Measurements from ENCODE around the gene CLSTN1. TPM values are rescaled to one million over a fixed set of nuclear protein-coding genes. Genes with fewer than 3 reads are reported as not detected.
"Not testable (repeated sequence)": the region's sequence is repeated elsewhere in the genome, so short reads cannot be mapped to it uniquely, and the experiment has no call there.

The CLSTN1 gene
- total RNA-seq, 2 donors from 2014 or later: 41.7 to 55.5 TPM

DNA sequence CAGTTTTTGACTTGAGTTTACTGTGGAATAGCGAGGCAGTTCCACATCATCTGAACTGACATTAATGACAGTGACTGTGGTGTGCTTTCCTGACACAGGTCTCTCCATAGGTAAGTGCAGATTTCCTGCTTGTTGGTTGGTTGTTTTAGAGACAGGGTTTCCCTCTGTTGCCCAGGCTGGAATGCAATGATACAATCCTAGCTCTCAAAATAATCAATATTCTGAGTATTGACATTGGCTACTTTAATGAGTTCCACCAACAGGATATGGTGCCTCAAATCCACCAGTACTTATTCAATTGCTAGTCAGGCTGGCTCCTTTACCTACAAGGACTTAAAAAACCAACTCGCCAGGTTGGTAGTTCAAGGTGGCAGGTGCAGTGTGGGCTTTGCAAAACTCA is 63.8 kb downstream of the CLSTN1 start:
- no peak for ATAC-seq (replicated peaks)
- H3K4me1 Mint-ChIP-seq: peaks cover 10% of the 10 kb centered on the region
- H3K36me3 Mint-ChIP-seq (ENCODE audit: low read depth): peaks cover 28% of the 10 kb centered on the region

DNA sequence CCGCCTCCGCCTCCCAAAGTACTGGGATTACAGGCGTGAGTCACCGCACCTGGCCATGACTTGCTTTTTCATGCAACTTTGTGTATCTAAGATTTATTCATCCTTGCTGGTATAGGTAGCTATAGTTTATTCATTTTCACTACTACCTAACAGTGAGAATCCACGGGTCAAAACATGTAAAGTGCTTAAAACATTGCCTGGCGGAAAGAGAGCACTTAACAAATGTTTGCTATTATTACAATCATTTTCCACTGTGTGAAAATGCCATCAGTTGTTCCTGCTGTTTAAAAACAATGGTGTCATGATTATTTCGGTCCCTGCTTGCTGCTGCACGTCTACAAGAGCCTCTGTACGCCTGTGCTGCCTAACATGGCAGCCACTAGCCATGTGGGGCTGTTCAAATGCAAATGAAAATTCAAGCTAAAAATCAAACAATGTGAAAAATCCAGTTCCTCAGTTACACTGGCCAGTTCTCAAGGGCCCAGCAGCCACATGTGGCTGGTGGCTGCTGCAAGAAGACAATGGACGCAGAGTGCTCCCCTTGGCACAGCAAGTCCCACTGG is 65.1 kb downstream of the CLSTN1 start:
- H3K27ac Mint-ChIP-seq: no peak overlapping the region
- H3K27me3 Mint-ChIP-seq: no peaks in the 10 kb centered on the region
- no peaks in the 10 kb centered on the region for H3K9me3 Mint-ChIP-seq
- peaks cover 10% of the 10 kb centered on the region for H3K4me1 Mint-ChIP-seq
- ATAC-seq (replicated peaks): no peak
- H3K36me3 Mint-ChIP-seq (ENCODE audit: low read depth): peaks cover 36% of the 10 kb centered on the region
- H3K4me3 Mint-ChIP-seq: no peak overlapping the region

More for the DNA sequence above, 63.8 kb downstream of the CLSTN1 start:
- Mint-ChIP-seq H3K27me3 (no peaks in the 10 kb centered on the region), H3K9me3 (no peaks in the 10 kb centered on the region), H3K4me3 (no peak overlapping the region), H3K27ac (no peak overlapping the region)

DNA sequence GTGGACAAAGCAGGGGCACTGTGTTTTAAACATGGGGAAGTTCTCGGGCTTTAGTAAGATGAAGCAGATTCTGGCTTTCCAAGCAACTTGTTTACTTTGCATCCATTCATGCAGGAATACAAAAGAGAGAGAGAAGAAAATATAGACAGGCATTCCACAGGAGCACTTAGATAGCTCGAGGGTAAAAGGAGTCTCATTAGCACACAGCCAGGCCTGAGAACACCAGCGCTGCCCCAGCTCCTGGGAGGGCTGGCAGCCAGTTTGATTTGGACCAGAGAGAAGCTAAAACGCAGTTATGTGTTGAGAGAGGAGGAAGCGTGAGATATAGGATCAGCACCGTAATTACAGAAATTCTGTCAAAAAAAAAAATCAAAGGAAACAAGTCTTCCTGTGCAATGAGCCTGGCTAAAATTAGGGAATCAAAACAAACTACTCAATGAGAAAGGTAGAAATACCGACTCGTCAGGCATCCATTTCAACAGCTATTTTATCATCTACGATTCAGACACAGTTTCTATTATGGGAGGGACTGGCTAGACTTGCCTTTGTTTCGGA is 68.2 kb downstream of the CLSTN1 start:
- Mint-ChIP-seq H3K9me3 (no peaks in the 10 kb centered on the region), H3K4me1 (peaks cover 10% of the 10 kb centered on the region), H3K27me3 (no peaks in the 10 kb centered on the region), H3K36me3 (ENCODE audit: low read depth) (peaks cover 48% of the 10 kb centered on the region), H3K27ac (peak overlapping the region; percentile 79), H3K4me3 (no peak overlapping the region)
- no peak for ATAC-seq (replicated peaks)

DNA sequence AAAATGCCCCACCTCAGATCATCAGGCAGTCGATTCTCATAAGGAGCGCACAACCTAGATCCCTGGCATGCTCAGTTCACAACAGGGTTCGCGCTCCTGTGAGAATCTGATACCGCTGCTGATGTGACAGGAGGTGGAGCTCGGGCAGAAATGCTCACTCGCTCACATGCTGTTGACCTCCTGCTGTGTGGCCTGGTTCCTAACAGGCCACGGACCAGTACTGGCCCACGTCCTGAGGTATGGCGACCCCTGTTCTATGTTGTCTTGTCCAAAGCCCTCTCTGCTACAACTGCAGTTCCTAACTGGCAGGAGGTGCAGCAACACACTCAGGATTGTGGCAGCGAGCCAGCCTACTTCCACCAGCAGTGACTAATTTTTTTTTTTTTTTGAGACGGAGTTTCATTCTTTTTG is 70.6 kb downstream of the CLSTN1 start:
- ATAC-seq (replicated peaks): no peak
- Mint-ChIP-seq H3K27me3 (no peaks in the 10 kb centered on the region), H3K4me1 (peaks cover 7% of the 10 kb centered on the region), H3K36me3 (ENCODE audit: low read depth) (peaks cover 72% of the 10 kb centered on the region), H3K4me3 (no peak overlapping the region), H3K27ac (no peak overlapping the region), H3K9me3 (no peaks in the 10 kb centered on the region)

DNA sequence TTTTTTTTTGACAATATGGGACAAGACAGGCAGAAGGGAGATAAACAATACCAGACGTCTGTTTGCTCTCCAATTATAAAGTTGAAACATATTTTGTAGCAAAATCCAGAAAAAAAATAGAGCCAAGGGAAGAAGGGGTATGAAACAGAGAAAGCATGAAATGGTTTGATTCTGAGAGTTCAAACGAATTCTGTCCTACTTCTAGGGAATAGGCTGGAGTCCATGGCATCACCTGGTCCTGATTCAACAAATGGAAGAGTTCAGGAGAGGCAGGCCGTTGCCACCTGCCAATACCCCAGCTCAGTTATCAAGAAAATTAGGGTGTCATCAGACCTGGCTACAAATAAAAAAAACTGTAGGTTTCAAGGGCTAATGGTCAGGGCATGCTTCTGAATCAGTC is 71.8 kb downstream of the CLSTN1 start:
- Mint-ChIP-seq H3K4me3 (no peak overlapping the region), H3K36me3 (ENCODE audit: low read depth) (peaks cover 81% of the 10 kb centered on the region), H3K27ac (peak overlapping the region; percentile 69), H3K9me3 (no peaks in the 10 kb centered on the region), H3K27me3 (no peaks in the 10 kb centered on the region), H3K4me1 (peaks cover 7% of the 10 kb centered on the region)
- ATAC-seq (replicated peaks): no peak

DNA sequence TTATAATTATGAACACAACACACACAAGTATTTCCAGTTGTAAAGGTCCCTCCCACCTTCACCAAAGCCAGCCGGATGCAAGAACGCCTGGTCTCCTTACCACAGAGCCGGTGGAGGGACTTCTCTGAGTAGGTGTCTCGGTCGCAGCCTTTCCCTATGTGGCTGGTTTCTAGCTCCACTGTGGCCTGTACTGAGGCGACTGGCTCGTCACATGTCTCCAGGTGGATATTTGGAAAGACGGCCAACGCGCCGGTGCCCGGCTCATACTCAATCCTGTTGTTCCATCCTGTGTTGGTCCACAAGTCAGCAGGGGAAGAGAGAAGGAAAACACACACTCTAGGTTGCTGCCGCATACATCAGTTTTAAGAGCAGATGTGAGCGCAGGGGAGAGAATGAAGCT is 74.4 kb downstream of the CLSTN1 start:
- Mint-ChIP-seq H3K4me3 (no peak overlapping the region), H3K9me3 (no peaks in the 10 kb centered on the region), H3K36me3 (ENCODE audit: low read depth) (peaks cover 83% of the 10 kb centered on the region), H3K27me3 (no peaks in the 10 kb centered on the region), H3K4me1 (no peaks in the 10 kb centered on the region), H3K27ac (no peak overlapping the region)
- ATAC-seq (replicated peaks): no peak

DNA sequence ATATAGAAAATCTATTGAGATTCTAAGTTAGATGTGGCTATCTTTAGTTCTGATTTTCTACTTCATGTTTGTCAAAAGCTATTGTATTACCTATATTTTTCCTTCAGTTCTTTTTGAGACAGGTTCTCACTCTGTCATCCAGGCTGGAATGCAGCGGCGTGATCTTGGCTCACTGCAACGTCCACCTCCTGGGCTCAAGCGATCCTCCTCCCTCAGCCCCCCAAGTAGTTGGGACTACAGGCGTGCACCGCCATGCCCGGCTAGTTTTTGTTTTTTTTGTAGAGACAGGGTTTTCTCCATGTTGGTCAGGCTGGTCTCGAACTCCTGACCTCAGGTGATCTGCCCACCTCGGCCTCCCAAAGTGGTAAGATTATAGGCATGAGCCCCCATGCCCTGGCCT is 75.4 kb downstream of the CLSTN1 start:
- Mint-ChIP-seq H3K27ac (peak overlapping the region; percentile 39), H3K36me3 (ENCODE audit: low read depth) (peaks cover 83% of the 10 kb centered on the region)
- ATAC-seq (replicated peaks); H3K9me3 Mint-ChIP-seq; H3K27me3 Mint-ChIP-seq; H3K4me3 Mint-ChIP-seq; H3K4me1 Mint-ChIP-seq: not testable (repeated sequence)

DNA sequence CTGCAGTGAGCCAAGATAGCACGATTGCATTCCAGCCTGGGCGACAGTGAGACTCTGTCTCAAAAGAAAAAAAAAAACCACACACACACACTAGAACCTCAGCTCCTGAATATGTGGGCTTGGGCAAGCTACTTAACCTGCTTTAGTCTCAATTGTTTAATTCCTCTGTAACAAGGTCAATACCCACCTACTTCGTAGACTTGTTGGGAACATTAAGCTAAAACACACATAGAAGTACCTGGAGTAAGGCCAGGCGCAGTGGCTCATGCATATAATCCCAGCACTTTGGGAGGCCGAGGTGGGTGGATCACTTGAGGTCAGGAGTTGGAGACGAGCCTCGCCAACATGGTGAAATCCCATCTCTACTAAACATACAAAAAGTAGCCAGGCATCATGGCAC is 77.1 kb downstream of the CLSTN1 start:
- Mint-ChIP-seq H3K9me3 (no peaks in the 10 kb centered on the region), H3K4me1 (no peaks in the 10 kb centered on the region), H3K27ac (no peak overlapping the region), H3K27me3 (no peaks in the 10 kb centered on the region), H3K36me3 (ENCODE audit: low read depth) (peaks cover 87% of the 10 kb centered on the region), H3K4me3 (no peak overlapping the region)
- no peak for ATAC-seq (replicated peaks)

DNA sequence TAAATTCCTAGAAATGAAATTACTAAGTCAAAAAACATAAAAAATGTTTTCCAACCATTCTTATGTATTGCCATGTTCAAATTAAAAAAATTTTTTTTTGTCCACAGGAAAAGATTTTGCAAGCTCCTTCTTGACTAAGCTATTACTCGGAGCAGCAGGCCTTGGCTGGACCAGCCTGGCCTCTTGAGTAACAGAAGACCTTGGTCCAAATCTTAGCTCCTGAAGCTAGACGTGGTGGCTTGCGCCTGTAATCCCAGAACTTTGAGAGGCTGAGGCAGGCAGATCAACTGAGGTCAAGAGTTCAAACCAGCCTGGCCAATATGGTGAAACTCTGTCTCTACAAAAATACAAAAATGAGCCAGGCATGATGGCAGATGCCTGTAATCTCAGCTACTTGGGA is 77.6 kb downstream of the CLSTN1 start:
- Mint-ChIP-seq H3K27me3 (no peaks in the 10 kb centered on the region), H3K4me3 (no peak overlapping the region), H3K4me1 (no peaks in the 10 kb centered on the region), H3K36me3 (ENCODE audit: low read depth) (peaks cover 87% of the 10 kb centered on the region), H3K9me3 (no peaks in the 10 kb centered on the region), H3K27ac (no peak overlapping the region)
- ATAC-seq (replicated peaks): no peak

DNA sequence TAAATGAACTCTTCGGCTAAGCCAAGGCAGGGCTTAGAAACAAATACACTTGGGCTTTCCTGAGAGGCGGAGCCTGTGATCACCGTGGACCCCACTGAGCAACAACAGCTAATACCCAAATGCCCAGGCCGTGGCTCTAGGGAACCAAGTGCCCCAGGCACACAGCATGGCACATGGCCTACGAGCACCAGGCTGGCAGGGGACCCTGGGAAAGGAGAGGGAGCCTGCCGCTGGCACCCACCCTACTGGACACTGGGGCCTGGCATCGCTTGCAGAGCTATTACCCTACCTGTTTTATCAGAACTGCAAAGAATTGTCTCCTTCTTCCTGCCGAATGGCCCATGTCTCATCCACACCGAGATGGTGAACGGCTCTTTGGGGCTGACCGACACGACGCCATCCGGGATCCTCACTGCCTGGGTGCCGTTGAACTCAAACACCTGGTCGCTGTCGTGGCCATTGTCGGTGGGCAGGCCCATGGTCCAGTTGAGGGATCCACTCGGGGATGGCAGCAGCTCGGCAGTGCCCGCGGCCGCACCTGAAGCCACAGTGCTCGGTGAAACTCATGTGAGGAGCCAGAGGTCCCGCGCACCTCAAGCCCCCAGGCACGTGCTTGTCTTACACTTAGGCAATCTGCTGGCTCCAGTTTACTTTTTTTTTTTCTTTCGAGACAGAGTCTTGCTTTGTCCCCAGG is 79.5 kb downstream of the CLSTN1 start:
- ATAC-seq (replicated peaks): no peak
- no peaks in the 10 kb centered on the region for H3K9me3 Mint-ChIP-seq
- no peaks in the 10 kb centered on the region for H3K27me3 Mint-ChIP-seq
- peaks cover 82% of the 10 kb centered on the region for H3K36me3 Mint-ChIP-seq (ENCODE audit: low read depth)
- no peak overlapping the region for H3K4me3 Mint-ChIP-seq
- H3K27ac Mint-ChIP-seq: no peak overlapping the region
- H3K4me1 Mint-ChIP-seq: no peaks in the 10 kb centered on the region

DNA sequence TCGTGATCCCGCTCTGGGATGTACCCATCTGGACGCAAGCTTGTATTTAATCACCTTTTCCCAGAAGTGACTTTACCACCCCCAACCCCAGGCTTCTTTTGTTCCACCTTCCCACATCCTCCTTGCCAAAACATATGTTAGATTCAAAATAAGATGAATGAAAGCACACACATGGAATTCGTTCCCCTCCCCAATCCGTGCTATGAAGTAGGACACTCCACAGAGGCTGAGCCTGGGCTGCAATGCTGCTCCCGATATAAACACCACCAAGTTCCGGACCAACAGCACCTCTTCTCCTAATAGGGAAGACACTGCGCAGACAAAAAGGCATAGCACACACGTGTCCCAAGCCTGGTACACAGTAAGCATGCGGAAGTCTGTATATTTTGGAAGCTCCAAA is 86.1 kb downstream of the CLSTN1 start:
- ATAC-seq (replicated peaks): no peak
- Mint-ChIP-seq H3K36me3 (ENCODE audit: low read depth) (peaks cover 79% of the 10 kb centered on the region), H3K27me3 (no peaks in the 10 kb centered on the region), H3K9me3 (no peaks in the 10 kb centered on the region), H3K27ac (peak overlapping the region; percentile 24), H3K4me3 (no peak overlapping the region), H3K4me1 (peaks cover 3% of the 10 kb centered on the region)

DNA sequence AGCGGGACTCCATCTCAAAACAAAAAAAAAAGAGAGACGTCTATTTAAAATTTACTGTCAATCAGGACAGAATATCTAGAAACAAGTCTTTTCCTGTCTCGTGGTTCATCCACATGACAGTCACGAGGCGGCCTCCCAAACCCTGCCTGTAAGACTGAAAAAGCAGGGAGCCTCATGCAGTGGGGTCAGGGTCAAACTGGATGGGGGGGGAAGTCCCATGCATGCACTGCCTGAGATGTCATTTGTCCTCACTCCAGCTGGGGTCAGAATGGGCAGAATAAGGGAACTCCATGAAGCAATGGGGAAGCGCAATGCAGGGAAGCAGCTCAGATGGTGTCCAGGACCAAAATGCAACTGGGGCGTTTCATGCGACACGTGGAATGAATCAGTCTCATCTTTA is 86.7 kb downstream of the CLSTN1 start:
- H3K4me1 Mint-ChIP-seq: peaks cover 4% of the 10 kb centered on the region
- H3K9me3 Mint-ChIP-seq: no peaks in the 10 kb centered on the region
- ATAC-seq (replicated peaks): no peak
- H3K27me3 Mint-ChIP-seq: no peaks in the 10 kb centered on the region
- H3K4me3 Mint-ChIP-seq: no peak overlapping the region
- H3K36me3 Mint-ChIP-seq (ENCODE audit: low read depth): peaks cover 79% of the 10 kb centered on the region
- peak overlapping the region; percentile 24 for H3K27ac Mint-ChIP-seq

DNA sequence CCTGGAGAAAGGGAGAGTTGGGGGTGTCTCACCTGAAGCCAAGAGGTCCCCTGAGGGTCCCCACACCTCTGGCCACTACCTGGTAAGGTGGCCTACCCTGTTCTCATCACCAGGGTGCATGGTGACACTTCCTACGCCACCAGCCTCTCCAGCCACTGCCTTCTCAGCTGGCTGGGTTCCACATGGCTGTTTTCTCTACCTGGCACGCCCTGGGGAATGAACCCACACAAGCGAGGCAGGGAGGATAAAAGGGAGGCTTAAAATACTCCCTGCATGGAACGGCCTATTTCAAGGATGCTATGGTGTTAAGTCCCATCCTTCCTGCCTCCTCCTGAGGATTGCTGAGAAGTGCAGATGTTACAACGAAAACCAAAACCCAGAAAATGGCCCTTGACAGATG is 87.5 kb downstream of the CLSTN1 start:
- no peak overlapping the region for H3K4me3 Mint-ChIP-seq
- peaks cover 11% of the 10 kb centered on the region for H3K4me1 Mint-ChIP-seq
- H3K27ac Mint-ChIP-seq: no peak overlapping the region
- peaks cover 79% of the 10 kb centered on the region for H3K36me3 Mint-ChIP-seq (ENCODE audit: low read depth)
- H3K27me3 Mint-ChIP-seq: no peaks in the 10 kb centered on the region
- H3K9me3 Mint-ChIP-seq: no peaks in the 10 kb centered on the region
- no peak for ATAC-seq (replicated peaks)

DNA sequence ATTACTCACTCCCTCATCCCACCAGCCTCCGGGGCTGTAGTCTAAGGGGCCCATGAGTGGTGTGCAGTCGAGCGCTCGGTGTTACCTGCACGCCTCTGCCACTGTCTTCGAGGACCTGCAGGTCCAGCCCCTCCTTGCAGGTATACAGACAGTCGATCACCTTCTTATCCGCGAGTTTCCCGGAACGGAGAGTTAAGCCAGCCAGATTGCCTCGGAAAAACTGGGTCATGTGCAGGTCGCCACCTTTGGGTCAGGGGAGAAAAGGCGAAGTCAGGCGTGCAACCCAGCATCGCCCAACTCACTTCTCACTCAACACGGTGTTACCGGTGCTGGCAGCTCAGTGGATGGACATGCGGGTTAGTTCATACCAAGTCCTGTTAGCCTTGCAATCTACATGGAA is 88.0 kb downstream of the CLSTN1 start:
- no peak overlapping the region for H3K27ac Mint-ChIP-seq

DNA sequence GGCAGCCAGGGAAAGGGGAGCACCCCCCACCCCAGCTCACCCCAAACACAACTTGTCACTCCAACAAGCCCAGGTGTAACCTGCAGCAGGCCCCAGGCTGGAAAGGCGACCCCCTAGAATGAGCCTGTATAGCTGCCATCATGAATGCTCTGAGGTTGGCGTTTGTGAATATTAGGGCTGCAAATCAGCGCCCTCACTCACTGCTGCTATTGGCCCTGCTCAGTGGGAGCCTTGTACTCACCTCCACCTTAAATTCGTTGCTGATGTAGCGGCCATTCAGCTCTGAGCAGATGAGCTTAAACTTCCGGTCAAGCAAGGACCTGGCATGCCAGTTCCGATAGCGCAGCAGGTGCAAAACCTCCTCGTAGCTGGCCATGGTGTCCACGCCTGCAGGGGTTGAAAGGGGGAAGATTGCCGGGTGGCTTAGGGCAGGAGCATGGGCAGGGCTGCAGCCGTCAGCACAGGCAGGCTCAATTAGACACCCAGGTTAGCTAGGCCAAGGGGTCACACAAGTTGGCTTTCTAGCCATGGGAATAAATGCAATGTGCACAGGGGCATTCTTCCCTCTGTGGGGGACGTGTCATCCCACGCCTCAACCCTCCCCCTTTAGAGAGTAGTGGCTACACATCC is 90.5 kb downstream of the CLSTN1 start:
- no peak for ATAC-seq (replicated peaks)
- Mint-ChIP-seq H3K27me3 (no peaks in the 10 kb centered on the region), H3K4me3 (no peak overlapping the region), H3K27ac (peak overlapping the region; percentile 75), H3K36me3 (ENCODE audit: low read depth) (peaks cover 91% of the 10 kb centered on the region), H3K4me1 (peaks cover 28% of the 10 kb centered on the region), H3K9me3 (no peaks in the 10 kb centered on the region)

More for the DNA sequence above, 88.0 kb downstream of the CLSTN1 start:
- no peak overlapping the region for H3K4me3 Mint-ChIP-seq
- H3K4me1 Mint-ChIP-seq: peaks cover 11% of the 10 kb centered on the region
- peaks cover 79% of the 10 kb centered on the region for H3K36me3 Mint-ChIP-seq (ENCODE audit: low read depth)
- no peak for ATAC-seq (replicated peaks)
- no peaks in the 10 kb centered on the region for H3K27me3 Mint-ChIP-seq
- no peaks in the 10 kb centered on the region for H3K9me3 Mint-ChIP-seq
